GM12864 (cell line): Measurements from ENCODE around the gene ZBP1.

Source experiments
- DNase-seq: peaks from one replicate; pipeline ENCODE4 v3.0.0-alpha.2; 2011; ENCODE audit warnings: low read depth
- H3K4me3 ChIP-seq: 2 replicates; pipeline ENCODE4 v1.5.1; 2011; ENCODE audit warnings: mild to moderate bottlenecking, low read depth, low read length, control low read depth
- CTCF ChIP-seq: IDR thresholded peaks from 2 replicates; pipeline ENCODE4 v1.5.1; 2011; ENCODE audit warnings: low read depth, mild to moderate bottlenecking, moderate library complexity, low read length, control low read depth, inconsistent platforms; ENCODE audit errors: missing control alignments

The ZBP1 gene

GRCh38 chr20:57661746-57662455 lies 41.7 kb upstream of the ZBP1 start:
- DNase-seq, result no peak

GRCh38 chr20:57660922-57661745 lies 40.9 kb upstream of the ZBP1 start:
- no peak overlapping the region for H3K4me3 ChIP-seq
- no peak for DNase-seq
- TF ChIP-seq CTCF, result no peak

More at GRCh38 chr20:57661746-57662455, 41.7 kb upstream of the ZBP1 start:
- TF ChIP-seq CTCF, result no peak
- H3K4me3 ChIP-seq, result no peak overlapping the region

- no peak for DNase-seq
- no peak for TF ChIP-seq CTCF
- H3K4me3 ChIP-seq, result no peak overlapping the region
Measured at GRCh38 chr20:57660181-57660921, 40.1 kb upstream of the ZBP1 start.

GRCh38 chr20:57659517-57660180 lies 39.4 kb upstream of the ZBP1 start:
- TF ChIP-seq CTCF, result no peak
- H3K4me3 ChIP-seq, result no peak overlapping the region
- no peak for DNase-seq

- no peak overlapping the region for H3K4me3 ChIP-seq
- no peak for DNase-seq
- no peak for TF ChIP-seq CTCF
Measured at GRCh38 chr20:57658833-57659516, 38.7 kb upstream of the ZBP1 start.

GRCh38 chr20:57658447-57658832 lies 38.2 kb upstream of the ZBP1 start:
- no peak for DNase-seq
- no peak for TF ChIP-seq CTCF
- H3K4me3 ChIP-seq, result no peak overlapping the region
